ENCODE measurements around the gene TLR1.

TLR1 gene

GRCh38 chr4:38757945-38758600, 46.5 kb downstream of the TLR1 start:
- Histone ChIP-seq H3K36me3 (ENCODE audit: insufficient read depth, low read length) (no peaks in the 10 kb centered on the region), H3K9me3 (ENCODE audit: low read length) (no peaks in the 10 kb centered on the region), H3K4me3 (ENCODE audit: low read length) (no peak overlapping the region), H3K27me3 (ENCODE audit: insufficient read depth, low read length) (no peaks in the 10 kb centered on the region), H2AFZ (ENCODE audit: low read depth, low read length) (no peak overlapping the region), H3K4me1 (ENCODE audit: insufficient read depth, low read length) (peaks cover 5% of the 10 kb centered on the region)

GRCh38 chr4:38752941-38753806, 51.4 kb downstream of the TLR1 start:
- H3K4me1 ChIP-seq (ENCODE audit: insufficient read depth, low read length) = peaks cover 25% of the 10 kb centered on the region
- no peaks in the 10 kb centered on the region for H3K9me3 ChIP-seq (ENCODE audit: low read length)
- H2AFZ ChIP-seq (ENCODE audit: low read depth, low read length) = peak overlapping the region; percentile 42
- no peak overlapping the region for H3K4me3 ChIP-seq (ENCODE audit: low read length)
- H3K27me3 ChIP-seq (ENCODE audit: insufficient read depth, low read length) = no peaks in the 10 kb centered on the region
- no peaks in the 10 kb centered on the region for H3K36me3 ChIP-seq (ENCODE audit: insufficient read depth, low read length)

GRCh38 chr4:38752372-38752940, 52.1 kb downstream of the TLR1 start:
- no peaks in the 10 kb centered on the region for H3K27me3 ChIP-seq (ENCODE audit: insufficient read depth, low read length)
- peak overlapping the region; percentile 42 for H2AFZ ChIP-seq (ENCODE audit: low read depth, low read length)
- H3K4me3 ChIP-seq (ENCODE audit: low read length) = no peak overlapping the region
- no peaks in the 10 kb centered on the region for H3K36me3 ChIP-seq (ENCODE audit: insufficient read depth, low read length)
- peaks cover 25% of the 10 kb centered on the region for H3K4me1 ChIP-seq (ENCODE audit: insufficient read depth, low read length)
- H3K9me3 ChIP-seq (ENCODE audit: low read length) = peaks cover 5% of the 10 kb centered on the region

GRCh38 chr4:38751341-38752010, 53.1 kb downstream of the TLR1 start:
- Histone ChIP-seq H2AFZ (ENCODE audit: low read depth, low read length) (no peak overlapping the region), H3K27me3 (ENCODE audit: insufficient read depth, low read length) (no peaks in the 10 kb centered on the region), H3K9me3 (ENCODE audit: low read length) (peaks cover 7% of the 10 kb centered on the region), H3K4me1 (ENCODE audit: insufficient read depth, low read length) (peaks cover 25% of the 10 kb centered on the region), H3K4me3 (ENCODE audit: low read length) (no peak overlapping the region), H3K36me3 (ENCODE audit: insufficient read depth, low read length) (no peaks in the 10 kb centered on the region)

- H3K4me3 ChIP-seq (ENCODE audit: low read length) = no peak overlapping the region
- H3K27me3 ChIP-seq (ENCODE audit: insufficient read depth, low read length) = no peaks in the 10 kb centered on the region
- H3K4me1 ChIP-seq (ENCODE audit: insufficient read depth, low read length) = peaks cover 25% of the 10 kb centered on the region
- peaks cover 7% of the 10 kb centered on the region for H3K9me3 ChIP-seq (ENCODE audit: low read length)
- no peak overlapping the region for H2AFZ ChIP-seq (ENCODE audit: low read depth, low read length)
- H3K36me3 ChIP-seq (ENCODE audit: insufficient read depth, low read length) = no peaks in the 10 kb centered on the region
Observed at GRCh38 chr4:38749336-38749735, 55.3 kb downstream of the TLR1 start.

- Histone ChIP-seq H2AFZ (ENCODE audit: low read depth, low read length) (no peak overlapping the region), H3K27me3 (ENCODE audit: insufficient read depth, low read length) (no peaks in the 10 kb centered on the region), H3K4me3 (ENCODE audit: low read length) (no peak overlapping the region), H3K4me1 (ENCODE audit: insufficient read depth, low read length) (peaks cover 17% of the 10 kb centered on the region), H3K36me3 (ENCODE audit: insufficient read depth, low read length) (no peaks in the 10 kb centered on the region), H3K9me3 (ENCODE audit: low read length) (peaks cover 7% of the 10 kb centered on the region)
Observed at GRCh38 chr4:38747629-38748028, 57.0 kb downstream of the TLR1 start.
